HL-60/S4 (cell line): ENCODE measurements around the gene PRSS53.

ENCODE experiments used
- in situ Hi-C: fragments of 300-500 bp; cut with MboI; formaldehyde crosslinking; loops from 2 replicates; pipeline ENCODE4 v1.14.3; 2022; ENCODE audit warnings: low sequenced_read_pairs

The PRSS53 gene

GRCh38 chr16:31094424-31095120, 5.8 kb upstream of the PRSS53 start, which contains the start of gene VKORC1:
TSS of gene VKORC1 (minus strand) at chr16:31094797. CDS start at chr16:31094729, 68 bp downstream.
- in situ Hi-C loops, result no loop called here

DNA sequence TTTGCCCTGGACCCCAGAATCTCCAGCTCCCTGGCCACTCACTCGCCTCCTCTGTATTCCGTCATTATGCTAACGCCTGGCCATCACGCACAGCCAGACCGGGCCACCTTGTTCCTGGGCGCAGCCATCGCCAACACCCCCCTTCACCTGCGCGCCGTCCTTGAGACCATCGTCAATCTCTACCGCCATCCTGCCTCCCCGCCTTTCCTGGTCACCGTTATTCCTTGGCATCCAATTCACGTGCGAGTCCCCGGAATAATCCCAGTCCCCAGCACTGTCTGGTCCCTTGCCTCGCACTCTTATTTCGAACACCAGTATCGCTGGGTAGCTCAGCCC, 5.3 kb upstream of the PRSS53 start:
- in situ Hi-C loops, result no loop called here

GRCh38 chr16:31093132-31093703, 4.5 kb upstream of the PRSS53 start:
- in situ Hi-C loops, result no loop called here

GRCh38 chr16:31092330-31092729, 3.6 kb upstream of the PRSS53 start:
- in situ Hi-C loops, result no loop called here

DNA sequence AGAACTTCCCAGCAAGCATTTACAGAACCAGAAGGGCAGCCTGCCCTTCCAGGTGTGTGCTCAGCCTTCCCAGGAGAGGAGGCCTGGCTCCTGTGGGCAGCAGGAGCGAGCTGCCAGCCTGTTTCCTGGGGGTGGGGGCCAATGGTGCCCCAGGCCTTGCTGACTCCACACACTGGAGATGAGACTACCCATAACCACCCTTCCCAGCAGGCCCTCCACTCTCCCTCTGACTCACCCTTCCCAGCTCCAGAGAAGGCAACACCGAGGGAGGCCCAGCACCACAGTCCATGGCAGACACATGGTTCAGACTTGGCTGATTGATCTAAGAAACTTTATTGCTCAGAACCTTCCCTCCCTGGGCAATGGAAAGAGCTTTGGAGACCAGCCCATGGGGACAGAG, 1.8 kb upstream of the PRSS53 start:
- in situ Hi-C loops, result no loop called here

- in situ Hi-C loops, result no loop called here
Measured at GRCh38 chr16:31089199-31089598, 456 bp upstream of the PRSS53 start.

DNA sequence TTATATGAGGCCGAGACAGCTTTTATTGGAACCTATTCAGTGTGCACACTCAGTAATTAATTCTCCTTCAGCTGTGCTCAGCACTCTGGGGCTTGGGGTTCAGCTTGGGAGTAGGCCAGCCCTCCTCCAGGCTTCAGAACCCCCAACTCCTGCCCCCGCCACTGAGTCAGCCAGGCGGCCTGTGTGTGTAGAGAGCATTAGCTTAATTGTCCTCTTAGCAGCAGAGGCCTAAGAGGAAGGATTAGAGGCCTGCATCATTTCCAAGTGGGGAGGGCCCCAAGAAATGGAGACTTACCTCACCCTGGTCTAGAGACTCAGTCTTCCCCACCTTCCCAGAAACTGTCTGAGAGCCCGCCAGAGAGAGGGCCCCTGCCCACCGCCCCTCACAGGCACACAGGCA, 772 bp downstream of the PRSS53 start:
- in situ Hi-C loops, result no loop called here

GRCh38 chr16:31087481-31087880, 1.3 kb downstream of the PRSS53 start:
- in situ Hi-C loops, result no loop called here

DNA sequence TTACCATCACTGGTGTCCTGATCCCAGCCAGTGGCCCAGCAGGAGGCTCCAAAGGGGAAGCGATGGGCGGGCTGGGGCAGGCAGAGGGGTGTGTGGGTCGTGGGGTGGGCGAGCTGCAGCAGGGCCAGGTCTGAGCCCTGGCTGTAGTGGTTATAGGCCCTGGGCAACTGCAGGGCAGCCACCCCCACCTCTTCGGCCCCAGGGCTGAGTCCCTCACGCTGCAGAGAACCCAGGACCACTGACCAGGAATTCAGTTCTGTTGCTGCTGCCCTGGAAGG, 2.2 kb downstream of the PRSS53 start:
- in situ Hi-C loops, result no loop called here

- in situ Hi-C loops, result no loop called here
Measured at GRCh38 chr16:31085873-31086628, 2.7 kb downstream of the PRSS53 start.

- in situ Hi-C loops, result no loop called here
Measured at GRCh38 chr16:31085411-31085810, 3.3 kb downstream of the PRSS53 start.

- in situ Hi-C loops, result no loop called here
Measured at GRCh38 chr16:31084584-31085302, 4.0 kb downstream of the PRSS53 start.

- in situ Hi-C loops, result no loop called here
Measured at GRCh38 chr16:31083981-31084380, 4.8 kb downstream of the PRSS53 start.

GRCh38 chr16:31083556-31083955, 5.2 kb downstream of the PRSS53 start:
- in situ Hi-C loops, result no loop called here

DNA sequence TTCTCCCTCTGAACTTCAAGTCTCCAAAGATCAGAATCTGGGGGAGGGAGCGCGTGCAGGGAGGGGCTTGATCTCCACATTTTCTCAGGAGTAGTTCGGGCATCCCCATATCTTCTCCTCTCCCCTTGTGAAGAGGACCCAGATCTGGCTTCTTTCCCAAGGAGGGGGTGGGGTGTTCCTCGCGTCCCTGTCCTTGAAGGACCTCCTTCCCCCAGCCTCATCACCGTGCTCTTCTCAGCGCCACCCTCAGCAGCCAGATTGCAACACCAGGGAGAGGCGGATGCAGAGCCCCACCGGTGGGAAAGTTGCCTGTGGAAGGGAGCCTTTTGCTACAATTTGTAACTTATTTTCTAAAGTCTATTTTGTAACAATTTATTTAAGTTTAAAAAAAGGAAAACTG, 5.7 kb downstream of the PRSS53 start:
- in situ Hi-C loops, result no loop called here

DNA sequence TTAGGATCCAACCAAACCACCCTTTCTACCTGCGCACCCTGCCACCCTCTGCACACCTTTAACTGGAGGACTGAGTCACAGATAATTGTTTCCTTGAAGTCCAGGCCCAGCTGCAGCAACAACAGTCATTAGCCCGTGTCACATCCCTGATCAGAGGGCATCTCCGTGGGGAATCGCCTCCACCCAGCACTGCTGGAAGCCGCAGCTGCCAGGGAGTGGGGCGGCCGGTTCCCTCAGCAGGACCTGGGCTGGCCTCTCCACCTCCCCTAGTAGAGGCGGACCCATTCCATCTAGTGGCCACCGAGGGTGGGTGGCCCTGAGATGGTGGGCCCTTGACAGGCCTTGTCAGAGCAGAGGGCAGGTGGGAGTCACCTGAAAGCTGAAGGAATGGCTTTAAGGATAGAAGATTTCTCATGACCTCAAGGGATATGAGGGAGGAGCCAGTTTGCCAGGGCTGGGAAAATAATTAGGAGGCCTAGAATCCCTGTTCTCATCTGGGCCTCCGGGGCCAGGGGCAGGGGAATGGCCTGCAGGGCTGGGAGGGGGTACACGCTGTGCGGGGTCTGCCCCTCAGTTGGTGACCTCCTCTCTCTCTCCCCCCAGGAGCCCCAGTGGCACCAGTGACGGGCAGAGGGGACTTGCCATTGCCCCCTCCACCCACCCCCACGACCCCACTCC, 6.2 kb downstream of the PRSS53 start:
- in situ Hi-C loops, result no loop called here

DNA sequence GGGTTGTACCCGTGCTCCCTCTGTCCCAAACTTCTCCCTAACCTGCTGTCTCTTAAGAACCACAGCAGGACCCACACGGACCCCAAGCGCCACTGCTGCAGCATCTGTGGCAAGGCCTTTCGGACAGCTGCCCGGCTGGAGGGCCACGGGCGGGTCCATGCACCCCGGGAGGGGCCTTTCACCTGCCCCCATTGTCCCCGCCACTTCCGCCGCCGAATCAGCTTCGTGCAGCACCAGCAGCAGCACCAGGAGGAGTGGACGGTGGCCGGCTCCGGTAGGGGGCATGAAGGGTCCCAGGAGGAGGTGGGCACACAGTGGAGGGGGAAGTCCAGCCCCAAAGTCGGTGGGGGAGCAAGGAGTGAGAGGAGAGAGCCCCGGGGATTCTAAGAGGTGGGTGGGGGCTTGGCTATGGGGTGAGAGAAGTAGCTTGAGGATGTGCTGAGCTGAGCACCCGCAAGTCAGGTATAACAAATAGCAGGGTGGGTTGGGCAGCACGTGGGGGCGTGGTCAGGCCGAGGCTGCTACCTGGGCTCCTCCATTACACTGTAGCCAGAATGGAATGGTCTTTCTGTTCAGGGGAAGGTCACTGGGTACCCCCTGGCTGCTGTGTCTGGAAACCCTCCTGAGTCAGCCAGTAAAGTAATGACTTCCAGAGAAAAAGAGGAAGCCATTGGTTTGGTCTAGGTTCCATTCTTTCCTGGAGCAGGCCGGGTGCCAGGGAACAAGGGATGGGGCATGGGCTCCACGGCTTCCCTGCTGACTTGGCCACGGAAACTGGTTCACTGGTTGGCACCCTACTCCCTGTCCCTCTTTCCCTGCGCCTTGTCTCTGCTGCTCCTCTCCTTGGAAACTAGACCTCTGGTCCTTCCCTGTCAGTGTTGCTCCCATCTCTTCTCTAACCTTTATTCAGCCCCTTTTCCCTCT, 7.1 kb downstream of the PRSS53 start:
- in situ Hi-C loops, result no loop called here

DNA sequence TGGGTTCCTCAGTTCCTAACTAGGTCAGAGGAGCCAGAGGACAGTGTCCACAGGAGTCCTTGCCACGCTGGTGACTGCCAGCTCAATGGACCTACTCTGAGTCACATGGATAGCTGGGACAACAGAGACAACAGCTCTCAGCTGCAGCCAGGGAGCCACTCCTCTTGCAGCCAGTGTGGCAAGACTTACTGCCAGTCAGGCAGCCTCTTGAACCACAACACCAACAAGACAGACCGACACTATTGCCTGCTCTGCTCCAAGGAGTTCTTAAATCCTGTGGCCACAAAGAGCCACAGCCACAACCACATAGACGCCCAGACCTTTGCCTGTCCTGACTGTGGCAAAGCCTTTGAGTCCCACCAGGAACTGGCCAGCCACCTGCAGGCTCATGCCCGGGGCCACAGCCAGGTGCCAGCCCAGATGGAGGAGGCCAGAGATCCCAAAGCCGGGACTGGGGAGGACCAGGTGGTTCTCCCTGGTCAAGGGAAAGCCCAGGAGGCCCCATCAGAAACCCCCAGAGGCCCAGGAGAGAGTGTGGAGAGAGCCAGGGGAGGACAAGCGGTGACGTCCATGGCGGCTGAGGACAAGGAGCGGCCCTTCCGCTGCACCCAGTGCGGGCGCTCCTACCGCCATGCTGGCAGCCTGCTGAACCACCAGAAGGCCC, 7.9 kb downstream of the PRSS53 start:
- in situ Hi-C loops, result no loop called here

DNA sequence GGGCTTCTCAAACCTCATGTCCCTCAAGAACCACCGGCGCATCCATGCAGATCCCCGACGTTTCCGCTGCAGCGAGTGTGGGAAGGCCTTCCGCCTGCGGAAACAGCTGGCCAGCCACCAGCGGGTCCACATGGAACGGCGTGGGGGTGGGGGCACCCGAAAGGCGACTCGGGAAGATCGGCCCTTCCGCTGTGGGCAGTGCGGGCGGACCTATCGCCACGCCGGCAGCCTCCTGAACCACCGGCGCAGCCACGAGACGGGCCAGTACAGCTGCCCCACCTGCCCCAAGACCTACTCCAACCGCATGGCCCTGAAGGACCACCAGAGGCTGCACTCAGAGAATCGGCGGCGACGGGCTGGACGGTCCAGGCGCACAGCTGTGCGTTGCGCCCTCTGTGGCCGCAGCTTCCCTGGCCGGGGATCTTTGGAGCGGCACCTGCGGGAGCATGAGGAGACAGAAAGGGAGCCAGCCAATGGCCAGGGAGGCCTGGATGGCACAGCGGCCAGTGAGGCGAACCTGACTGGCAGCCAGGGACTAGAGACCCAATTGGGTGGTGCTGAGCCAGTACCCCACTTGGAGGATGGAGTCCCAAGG, 8.6 kb downstream of the PRSS53 start:
- in situ Hi-C loops, result no loop called here
